ENCODE measurements around the gene IL23R.

The IL23R gene

GRCh38 chr1:67217938-67218337 is 51.7 kb downstream of the IL23R start:
- DNase-seq (ENCODE audit: low spot score) = no peak
- no peak for TF ChIP-seq CTCF (IDR thresholded peaks at IDR 0.05; ENCODE audit: extremely low read depth, missing control alignments)

- DNase-seq (ENCODE audit: low spot score) = no peak
- TF ChIP-seq CTCF (IDR thresholded peaks at IDR 0.05; ENCODE audit: extremely low read depth, missing control alignments) = no peak
These were observed 58.6 kb downstream of the IL23R start for GRCh38 chr1:67224856-67225255.

DNA sequence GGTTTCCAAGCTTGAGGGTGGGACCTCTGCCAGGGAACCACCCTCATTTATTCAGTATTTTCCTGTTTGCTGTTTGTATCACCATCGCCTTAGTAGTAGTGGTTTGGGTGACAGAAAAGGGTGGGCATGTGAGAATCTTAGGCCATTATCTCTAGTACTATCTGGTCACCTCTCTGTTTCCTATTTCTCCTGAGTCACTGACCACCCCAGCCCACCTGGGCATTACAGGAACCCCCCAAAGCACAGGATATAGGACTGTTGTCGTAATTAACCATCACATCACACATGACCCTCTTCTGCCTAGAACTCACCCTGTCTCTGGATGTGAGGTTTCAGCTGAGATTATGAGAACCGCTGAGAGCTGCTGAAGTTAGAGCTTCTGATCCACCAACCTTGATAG is 60.4 kb downstream of the IL23R start:
- DNase-seq (ENCODE audit: low spot score) = no peak
- TF ChIP-seq CTCF (IDR thresholded peaks at IDR 0.05; ENCODE audit: extremely low read depth, missing control alignments) = no peak

GRCh38 chr1:67227196-67227595 is 60.9 kb downstream of the IL23R start:
- no peak for TF ChIP-seq CTCF (IDR thresholded peaks at IDR 0.05; ENCODE audit: extremely low read depth, missing control alignments)
- DNase-seq (ENCODE audit: low spot score) = no peak

DNA sequence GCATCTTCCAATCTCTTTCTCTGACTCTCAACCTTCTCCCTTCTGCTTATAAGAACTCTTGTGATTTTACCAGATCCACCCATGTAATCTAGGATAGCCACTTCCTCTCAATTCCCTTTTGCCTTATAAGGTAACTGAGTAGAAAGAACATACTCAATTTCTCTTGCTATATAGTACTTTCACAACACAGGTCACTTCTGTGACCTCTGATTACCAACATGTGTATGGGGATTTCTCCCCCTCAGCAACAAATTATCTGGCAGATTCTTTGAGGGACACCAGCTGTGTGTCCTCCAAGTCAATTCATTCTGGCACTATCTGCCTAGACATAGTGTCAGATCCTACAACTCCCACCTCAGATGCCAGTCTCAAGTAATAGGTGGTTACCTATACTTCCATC is 62.5 kb downstream of the IL23R start:
- no peak for TF ChIP-seq CTCF (IDR thresholded peaks at IDR 0.05; ENCODE audit: extremely low read depth, missing control alignments)
- DNase-seq (ENCODE audit: low spot score) = no peak

DNA sequence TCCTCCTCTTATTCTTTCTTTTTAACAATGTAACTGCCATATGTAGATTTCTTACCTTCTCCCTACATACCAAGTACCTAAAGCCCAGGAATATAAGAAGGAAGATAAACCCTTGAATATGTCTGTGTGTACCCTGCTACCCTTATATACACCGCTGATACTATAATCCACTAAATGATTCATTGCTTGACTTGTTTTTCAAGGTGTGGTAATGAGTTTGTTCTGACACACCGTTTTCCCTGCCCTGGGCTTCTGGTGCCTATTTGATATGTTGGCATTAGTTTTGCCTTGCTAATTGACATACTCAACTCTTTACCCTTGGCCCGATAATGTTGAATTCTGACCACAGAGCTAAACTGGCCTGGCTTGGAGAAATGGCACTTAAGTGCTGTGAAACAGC is 64.3 kb downstream of the IL23R start:
- no peak for DNase-seq (ENCODE audit: low spot score)
- no peak for TF ChIP-seq CTCF (IDR thresholded peaks at IDR 0.05; ENCODE audit: extremely low read depth, missing control alignments)

DNA sequence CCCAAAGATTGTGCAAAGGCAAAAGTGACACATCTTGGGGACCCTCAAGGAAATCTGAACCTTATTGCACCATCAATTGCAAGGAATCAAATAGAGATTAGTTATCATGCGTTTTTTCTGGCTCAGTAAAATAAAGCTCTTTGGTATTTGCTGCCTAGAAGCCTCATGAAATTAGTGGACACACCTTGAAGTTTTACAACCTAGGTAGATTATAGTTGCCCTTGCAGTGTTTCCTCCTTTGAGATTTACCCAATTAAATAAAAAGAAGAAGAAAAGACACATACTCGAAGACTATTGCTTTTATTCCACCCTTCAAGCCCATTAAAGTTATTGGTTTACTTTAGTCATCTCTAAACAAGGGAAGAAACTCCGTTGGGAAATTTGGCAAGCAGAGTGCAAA is 70.0 kb downstream of the IL23R start:
- DNase-seq (ENCODE audit: low spot score) = no peak
- no peak for TF ChIP-seq CTCF (IDR thresholded peaks at IDR 0.05; ENCODE audit: extremely low read depth, missing control alignments)
